Measurements from ENCODE around the gene MTIF2.

- TF ChIP-seq TEAD4 (IDR thresholded peaks at IDR 0.05) (peak; percentile 64), EP300 (IDR thresholded peaks at IDR 0.05; ENCODE audit: borderline replicate concordance) (peak; percentile 48; the same call in 1 of the 2 replicates), RAD21 (IDR thresholded peaks at IDR 0.05; ENCODE audit: low read depth) (peak; percentile 19; the same call in 1 of the 2 replicates), REST (IDR thresholded peaks at IDR 0.05; ENCODE audit: low read depth) (no peak), CEBPB (IDR thresholded peaks at IDR 0.05) (peak; percentile 26; the same call in 1 of the 2 replicates), MAX (IDR thresholded peaks at IDR 0.05) (peak; percentile 89), TAF1 (IDR thresholded peaks at IDR 0.05; ENCODE audit: low read depth) (peak; percentile 94), NFIC (IDR thresholded peaks at IDR 0.05) (no peak; the same call in none of the 2 replicates), EGR1 (IDR thresholded peaks at IDR 0.05) (no peak), FOXM1 (IDR thresholded peaks at IDR 0.05; ENCODE audit: borderline replicate concordance, low read depth) (no peak; the same call in 1 of the 2 replicates), USF1 (IDR thresholded peaks at IDR 0.05) (peak; percentile 64), CREB1 (IDR thresholded peaks at IDR 0.05; ENCODE audit: low read depth) (no peak), ZBTB7A (IDR thresholded peaks at IDR 0.05; ENCODE audit: low read depth) (no peak)
These were observed at the start of gene MTIF2 for GRCh38 chr2:55268907-55269644.

All from Ishikawa (cell line).